OCI-LY3 (cell line): Measurements from ENCODE around the gene UBE2QL1.

ENCODE experiments used
- H2AFZ ChIP-seq: fragments of 200-600, 300-600 bp; shearing (Covaris generic); 2 replicates; pipeline ENCODE4 v1.6.0; 2014; ENCODE audit warnings: antibody characterized with exemption, low read depth, low read length
- H3K27ac ChIP-seq: fragments of 200-600, 300-600 bp; sonication (generic); 2 replicates; pipeline ENCODE4 v1.5.1; 2014; ENCODE audit warnings: mild to moderate bottlenecking, low read length, moderate library complexity, mixed read lengths
- H3K27me3 ChIP-seq: fragments of 200-600, 300-600 bp; sonication (generic); 2 replicates; pipeline ENCODE4 v1.6.1; 2014; ENCODE audit warnings: low read depth, low read length, mixed read lengths
- H3K36me3 ChIP-seq: fragments of 200-600, 300-600 bp; sonication (generic); replicated peaks from 2 replicates; pipeline ENCODE3; 2014; ENCODE audit warnings: low read depth, low read length, mixed read lengths
- H3K4me1 ChIP-seq: fragments of 300-600, 200-600 bp; sonication (generic); 2 replicates; pipeline ENCODE4 v1.6.1; 2014; ENCODE audit warnings: low read length, mixed read lengths
- H3K4me2 ChIP-seq: fragments of 200-600, 300-600 bp; sonication (generic); 2 replicates; pipeline ENCODE4 v1.6.1; 2014; ENCODE audit warnings: low read length, mixed read lengths
- H3K4me3 ChIP-seq: fragments of 300-600, 200-600 bp; sonication (generic); 2 replicates; pipeline ENCODE4 v1.5.1; 2014; ENCODE audit warnings: antibody characterized with exemption, mild to moderate bottlenecking, low read length, moderate library complexity
- H3K79me2 ChIP-seq: fragments of 300-600, 200-600 bp; shearing (Covaris generic); 2 replicates; pipeline ENCODE4 v1.6.1; 2014; ENCODE audit warnings: mild to moderate bottlenecking, low read length, mixed read lengths
- H3K9ac ChIP-seq: fragments of 300-600, 200-600 bp; shearing (Covaris generic); 2 replicates; pipeline ENCODE4 v1.6.0; 2014; ENCODE audit warnings: mild to moderate bottlenecking, low read length, moderate library complexity
- H3K9me3 ChIP-seq: fragments of 200-600, 300-600 bp; shearing (Covaris generic); 2 replicates; pipeline ENCODE4 v1.6.1; 2014; ENCODE audit warnings: low read length, mixed read lengths; ENCODE audit not compliant: insufficient read depth
- H4K20me1 ChIP-seq: fragments of 200-600, 300-600 bp; sonication (generic); 2 replicates; pipeline ENCODE4 v1.6.1; 2016; ENCODE audit warnings: low read length, mixed read lengths; ENCODE audit not compliant: insufficient read depth
- EZH2phosphoT487 ChIP-seq: fragments of 200-600 bp; shearing (Covaris generic); IDR thresholded peaks from 2 replicates; pipeline ENCODE4 v1.6.1; 2018; ENCODE audit warnings: antibody characterized with exemption, mixed run types, low read depth
- TF ChIP-seq, protein P1 (sequence below): fragments of 200-600, 300-600 bp; sonication (generic); IDR thresholded peaks from 2 replicates; pipeline ENCODE4 v1.5.1; 2014; ENCODE audit warnings: antibody characterized with exemption, low read length, low read depth

UBE2QL1 gene

GRCh38 chr5:6543830-6544560 lies 95.3 kb downstream of the UBE2QL1 start:
- Histone ChIP-seq H3K4me2 (no peak overlapping the region), H3K27me3 (no peaks in the 10 kb centered on the region), H2AFZ (no peak overlapping the region), H4K20me1 (no peaks in the 10 kb centered on the region), H3K4me1 (no peaks in the 10 kb centered on the region), H3K9me3 (no peaks in the 10 kb centered on the region), H3K9ac (no peak overlapping the region), H3K4me3 (no peak overlapping the region), H3K27ac (no peak overlapping the region), H3K79me2 (no peaks in the 10 kb centered on the region), H3K36me3 (no peaks in the 10 kb centered on the region)
- TF ChIP-seq, protein P1, sequence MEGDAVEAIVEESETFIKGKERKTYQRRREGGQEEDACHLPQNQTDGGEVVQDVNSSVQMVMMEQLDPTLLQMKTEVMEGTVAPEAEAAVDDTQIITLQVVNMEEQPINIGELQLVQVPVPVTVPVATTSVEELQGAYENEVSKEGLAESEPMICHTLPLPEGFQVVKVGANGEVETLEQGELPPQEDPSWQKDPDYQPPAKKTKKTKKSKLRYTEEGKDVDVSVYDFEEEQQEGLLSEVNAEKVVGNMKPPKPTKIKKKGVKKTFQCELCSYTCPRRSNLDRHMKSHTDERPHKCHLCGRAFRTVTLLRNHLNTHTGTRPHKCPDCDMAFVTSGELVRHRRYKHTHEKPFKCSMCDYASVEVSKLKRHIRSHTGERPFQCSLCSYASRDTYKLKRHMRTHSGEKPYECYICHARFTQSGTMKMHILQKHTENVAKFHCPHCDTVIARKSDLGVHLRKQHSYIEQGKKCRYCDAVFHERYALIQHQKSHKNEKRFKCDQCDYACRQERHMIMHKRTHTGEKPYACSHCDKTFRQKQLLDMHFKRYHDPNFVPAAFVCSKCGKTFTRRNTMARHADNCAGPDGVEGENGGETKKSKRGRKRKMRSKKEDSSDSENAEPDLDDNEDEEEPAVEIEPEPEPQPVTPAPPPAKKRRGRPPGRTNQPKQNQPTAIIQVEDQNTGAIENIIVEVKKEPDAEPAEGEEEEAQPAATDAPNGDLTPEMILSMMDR: no peak
- TF ChIP-seq EZH2phosphoT487: no peak
